Measurements from ENCODE around the gene ZNF335.

DNA sequence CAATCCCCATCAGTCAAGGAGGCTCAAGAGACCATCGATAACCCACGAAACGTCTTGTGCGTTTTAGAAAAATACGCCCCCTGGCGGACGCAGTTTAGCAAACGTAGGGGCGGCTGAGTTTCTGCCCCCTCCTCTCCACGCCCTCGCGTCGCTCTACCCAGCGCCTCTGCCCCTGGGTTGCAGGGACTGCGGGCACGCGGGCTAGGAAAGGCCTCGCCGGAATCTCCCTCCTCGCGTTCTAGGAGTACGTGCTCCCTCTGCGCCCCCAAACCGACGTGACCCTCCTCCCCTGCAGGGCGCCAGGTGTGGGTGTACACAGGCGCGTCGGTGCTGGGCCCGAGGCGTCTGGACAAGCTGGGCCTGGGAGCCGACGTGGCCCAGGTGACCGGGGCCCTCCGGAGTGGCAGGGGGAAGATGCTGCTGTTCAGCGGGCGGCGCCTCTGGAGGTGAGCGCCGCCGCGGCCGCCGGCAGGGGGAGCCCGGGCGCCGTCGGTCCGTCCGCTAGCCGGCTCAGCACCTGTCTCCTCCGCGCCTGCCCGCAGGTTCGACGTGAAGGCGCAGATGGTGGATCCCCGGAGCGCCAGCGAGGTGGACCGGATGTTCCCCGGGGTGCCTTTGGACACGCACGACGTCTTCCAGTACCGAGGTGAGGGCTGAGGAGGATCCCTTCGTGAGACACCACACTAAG lies 42.0 kb upstream of the ZNF335 start:
- TF ChIP-seq, protein P1, sequence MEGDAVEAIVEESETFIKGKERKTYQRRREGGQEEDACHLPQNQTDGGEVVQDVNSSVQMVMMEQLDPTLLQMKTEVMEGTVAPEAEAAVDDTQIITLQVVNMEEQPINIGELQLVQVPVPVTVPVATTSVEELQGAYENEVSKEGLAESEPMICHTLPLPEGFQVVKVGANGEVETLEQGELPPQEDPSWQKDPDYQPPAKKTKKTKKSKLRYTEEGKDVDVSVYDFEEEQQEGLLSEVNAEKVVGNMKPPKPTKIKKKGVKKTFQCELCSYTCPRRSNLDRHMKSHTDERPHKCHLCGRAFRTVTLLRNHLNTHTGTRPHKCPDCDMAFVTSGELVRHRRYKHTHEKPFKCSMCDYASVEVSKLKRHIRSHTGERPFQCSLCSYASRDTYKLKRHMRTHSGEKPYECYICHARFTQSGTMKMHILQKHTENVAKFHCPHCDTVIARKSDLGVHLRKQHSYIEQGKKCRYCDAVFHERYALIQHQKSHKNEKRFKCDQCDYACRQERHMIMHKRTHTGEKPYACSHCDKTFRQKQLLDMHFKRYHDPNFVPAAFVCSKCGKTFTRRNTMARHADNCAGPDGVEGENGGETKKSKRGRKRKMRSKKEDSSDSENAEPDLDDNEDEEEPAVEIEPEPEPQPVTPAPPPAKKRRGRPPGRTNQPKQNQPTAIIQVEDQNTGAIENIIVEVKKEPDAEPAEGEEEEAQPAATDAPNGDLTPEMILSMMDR (IDR thresholded peaks at IDR 0.05; ENCODE audit: low read length), result peak; percentile 80
- TF ChIP-seq EZH2 (IDR thresholded peaks at IDR 0.05; ENCODE audit: borderline replicate concordance, low read length), result no peak

Measured in OCI-LY1 (cell line).